ENCODE results near the gene CDK5RAP2. TPM values are rescaled to one million over a fixed set of nuclear protein-coding genes. Genes with fewer than 3 reads are reported as not detected.

Gene CDK5RAP2
- polyA plus RNA-seq, 1 experiment: 28.1 TPM

- ChIA-PET CTCF (interaction anchor here (0.6 kb wide), 1 partner anchor 303 kb away, joined by 6 read pairs; no protein-coding TSS in a partner anchor), POLR2A (no interaction called here)
- Histone ChIP-seq H3K27me3 (ENCODE audit: control insufficient read depth, insufficient read depth, low read length) (no peaks in the 10 kb centered on the region), H3K4me3 (ENCODE audit: low read depth, low read length) (no peak overlapping the region), H3K36me3 (ENCODE audit: control insufficient read depth, insufficient read depth, low read length) (no peaks in the 10 kb centered on the region)
- TF ChIP-seq CTCF (IDR thresholded peaks at IDR 0.05; ENCODE audit: insufficient read depth, low read depth, low read length): no peak
- DNase-seq (ENCODE audit: low read depth): no peak
These were observed 98.1 kb downstream of the CDK5RAP2 start for GRCh38 chr9:120481846-120482245.

- Histone ChIP-seq H3K4me3 (ENCODE audit: low read depth, low read length) (no peak overlapping the region), H3K36me3 (ENCODE audit: control insufficient read depth, insufficient read depth, low read length) (no peaks in the 10 kb centered on the region), H3K27me3 (ENCODE audit: control insufficient read depth, insufficient read depth, low read length) (no peaks in the 10 kb centered on the region)
- ChIA-PET POLR2A (no interaction called here), CTCF (no interaction called here)
- DNase-seq (ENCODE audit: low read depth): no peak
- TF ChIP-seq CTCF (IDR thresholded peaks at IDR 0.05; ENCODE audit: insufficient read depth, low read depth, low read length): no peak
These were observed 98.7 kb downstream of the CDK5RAP2 start for GRCh38 chr9:120481248-120481647.

GRCh38 chr9:120480707-120481106, 99.3 kb downstream of the CDK5RAP2 start:
- DNase-seq (ENCODE audit: low read depth): no peak
- Histone ChIP-seq H3K27me3 (ENCODE audit: control insufficient read depth, insufficient read depth, low read length) (no peaks in the 10 kb centered on the region), H3K36me3 (ENCODE audit: control insufficient read depth, insufficient read depth, low read length) (no peaks in the 10 kb centered on the region), H3K4me3 (ENCODE audit: low read depth, low read length) (no peak overlapping the region)
- CTCF ChIA-PET: interaction anchor here (0.7 kb wide), 1 partner anchor 929 kb away, joined by 3 read pairs; no protein-coding TSS in a partner anchor
- TF ChIP-seq CTCF (IDR thresholded peaks at IDR 0.05; ENCODE audit: insufficient read depth, low read depth, low read length): no peak
- POLR2A ChIA-PET: no interaction called here

GRCh38 chr9:120478208-120478607, 101.8 kb downstream of the CDK5RAP2 start:
- Histone ChIP-seq H3K27me3 (ENCODE audit: control insufficient read depth, insufficient read depth, low read length) (no peaks in the 10 kb centered on the region), H3K36me3 (ENCODE audit: control insufficient read depth, insufficient read depth, low read length) (no peaks in the 10 kb centered on the region), H3K4me3 (ENCODE audit: low read depth, low read length) (no peak overlapping the region)
- no peak for TF ChIP-seq CTCF (IDR thresholded peaks at IDR 0.05; ENCODE audit: insufficient read depth, low read depth, low read length)
- DNase-seq (ENCODE audit: low read depth): no peak
- POLR2A ChIA-PET: no interaction called here
- CTCF ChIA-PET: interaction anchor here (0.6 to 2.4 kb wide), 22 partner anchors 10 to 1112 kb away, joined by 3 to 25 read pairs (median 7); no protein-coding TSS in a partner anchor

- TF ChIP-seq CTCF (IDR thresholded peaks at IDR 0.05; ENCODE audit: insufficient read depth, low read depth, low read length): peak; percentile 100
- POLR2A ChIA-PET: interaction anchor here (0.5 to 0.6 kb wide), 2 partner anchors 16 to 637 kb away, joined by 3 to 5 read pairs; no protein-coding TSS in a partner anchor
- CTCF ChIA-PET: interaction anchor here (0.6 to 2.4 kb wide), 51 partner anchors 9 to 1112 kb away, joined by 3 to 25 read pairs (median 4); no protein-coding TSS in a partner anchor
- Histone ChIP-seq H3K4me3 (ENCODE audit: low read depth, low read length) (no peak overlapping the region), H3K27me3 (ENCODE audit: control insufficient read depth, insufficient read depth, low read length) (no peaks in the 10 kb centered on the region), H3K36me3 (ENCODE audit: control insufficient read depth, insufficient read depth, low read length) (no peaks in the 10 kb centered on the region)
- DNase-seq (ENCODE audit: low read depth): peak; percentile 42
These were observed 102.4 kb downstream of the CDK5RAP2 start for GRCh38 chr9:120477534-120478001.

Data from BJ (cell line).